ENCODE measurements around the gene UST. TPM values are rescaled to one million over a fixed set of nuclear protein-coding genes. Genes with fewer than 3 reads are reported as not detected.

The UST gene
- total RNA-seq, 1 experiment from 2014 or later = 32.1 TPM

GRCh38 chr6:149082320-149082719, 335.5 kb downstream of the UST start:
- CTCF ChIA-PET = interaction anchor here (0.5 to 1.9 kb wide), 14 partner anchors 9 to 504 kb away, joined by 3 to 35 read pairs (median 4); no protein-coding TSS in a partner anchor
- Mint-ChIP-seq H3K27ac (no peak overlapping the region), H3K36me3 (peaks cover 12% of the 10 kb centered on the region), H3K27me3 (ENCODE audit: low read depth) (no peaks in the 10 kb centered on the region), H3K4me3 (no peak overlapping the region), H3K4me1 (peaks cover 22% of the 10 kb centered on the region), H3K9me3 (no peaks in the 10 kb centered on the region)
- DNase-seq (ENCODE audit: low spot score) (peak; percentile 81), ATAC-seq (peak; percentile 91)
- POLR2A ChIA-PET = interaction anchor here (1.0 kb wide), 1 partner anchor 12 kb away, joined by 3 read pairs; no protein-coding TSS in a partner anchor
- TF ChIP-seq GABPB1 (CRISPR knock-in tag; IDR thresholded peaks at IDR 0.05) = 0 out of 2 replicates have a peak, but pooled peaks have one; percentile 25
- no peak for TF ChIP-seq USF1 (CRISPR knock-in tag; IDR thresholded peaks at IDR 0.05)
- peak; percentile 69 for TF ChIP-seq CTCF (IDR thresholded peaks at IDR 0.05)

DNA sequence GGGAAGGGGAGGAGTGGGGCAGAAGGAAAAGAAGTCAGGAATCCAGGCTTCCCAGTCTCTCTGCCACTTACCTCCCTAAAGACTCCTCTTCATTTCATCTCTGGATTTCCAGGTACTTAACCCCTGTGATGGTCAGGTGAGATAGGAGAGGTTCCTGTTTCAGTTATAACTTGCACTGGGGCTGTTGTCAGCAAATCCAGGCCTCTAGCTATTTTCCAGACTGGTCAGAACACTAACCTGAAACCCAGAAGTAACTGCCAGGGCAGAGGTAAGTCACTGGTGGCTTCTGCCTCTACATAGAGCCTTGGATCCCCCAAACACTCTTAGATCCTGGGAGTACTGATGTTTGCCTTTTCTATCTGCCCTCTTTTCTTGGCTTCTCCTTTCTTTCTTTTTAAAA, 337.2 kb downstream of the UST start:
- H3K4me1 Mint-ChIP-seq = peaks cover 22% of the 10 kb centered on the region
- no peaks in the 10 kb centered on the region for H3K9me3 Mint-ChIP-seq
- DNase-seq (ENCODE audit: low spot score) (no peak), ATAC-seq (no peak)
- POLR2A ChIA-PET = no interaction called here
- H3K27ac Mint-ChIP-seq = no peak overlapping the region
- CTCF ChIA-PET = interaction anchor here (2.7 kb wide), 1 partner anchor 348 kb away, joined by 8 read pairs; no protein-coding TSS in a partner anchor
- H3K4me3 Mint-ChIP-seq = no peak overlapping the region
- no peaks in the 10 kb centered on the region for H3K27me3 Mint-ChIP-seq (ENCODE audit: low read depth)
- no peaks in the 10 kb centered on the region for H3K36me3 Mint-ChIP-seq
- TF ChIP-seq NFYB (CRISPR knock-in tag; conservative IDR thresholded peaks at IDR 0.05; ENCODE audit: low read depth) (no peak), NFATC4 (CRISPR knock-in tag; IDR thresholded peaks at IDR 0.05) (no peak), IRF1 (CRISPR knock-in tag; IDR thresholded peaks at IDR 0.05) (no peak), ZNF263 (CRISPR knock-in tag; IDR thresholded peaks at IDR 0.05; ENCODE audit: low read depth) (no peak), ATF2 (CRISPR knock-in tag; IDR thresholded peaks at IDR 0.05; ENCODE audit: borderline replicate concordance, low read depth) (no peak), ZNF121 (CRISPR knock-in tag; IDR thresholded peaks at IDR 0.05) (no peak), NR3C1 (CRISPR knock-in tag; conservative IDR thresholded peaks at IDR 0.05; ENCODE audit: low read depth) (no peak), ATF3 (CRISPR knock-in tag; conservative IDR thresholded peaks at IDR 0.05) (no peak), ETV6 (CRISPR knock-in tag; IDR thresholded peaks at IDR 0.05) (no peak), ZNF232 (CRISPR knock-in tag; IDR thresholded peaks at IDR 0.05) (no peak), NFE2L1 (CRISPR knock-in tag; IDR thresholded peaks at IDR 0.05) (no peak), JAZF1 (CRISPR knock-in tag; IDR thresholded peaks at IDR 0.05) (no peak), ZMAT4 (CRISPR knock-in tag; IDR thresholded peaks at IDR 0.05) (no peak), CBFB (CRISPR knock-in tag; IDR thresholded peaks at IDR 0.05; ENCODE audit: low read depth) (no peak)
- TF ChIP-seq, protein P1, sequence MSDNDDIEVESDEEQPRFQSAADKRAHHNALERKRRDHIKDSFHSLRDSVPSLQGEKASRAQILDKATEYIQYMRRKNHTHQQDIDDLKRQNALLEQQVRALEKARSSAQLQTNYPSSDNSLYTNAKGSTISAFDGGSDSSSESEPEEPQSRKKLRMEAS (CRISPR knock-in tag; IDR thresholded peaks at IDR 0.05) = no peak
- TF ChIP-seq, protein P2, sequence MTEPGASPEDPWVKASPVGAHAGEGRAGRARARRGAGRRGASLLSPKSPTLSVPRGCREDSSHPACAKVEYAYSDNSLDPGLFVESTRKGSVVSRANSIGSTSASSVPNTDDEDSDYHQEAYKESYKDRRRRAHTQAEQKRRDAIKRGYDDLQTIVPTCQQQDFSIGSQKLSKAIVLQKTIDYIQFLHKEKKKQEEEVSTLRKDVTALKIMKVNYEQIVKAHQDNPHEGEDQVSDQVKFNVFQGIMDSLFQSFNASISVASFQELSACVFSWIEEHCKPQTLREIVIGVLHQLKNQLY (CRISPR knock-in tag; IDR thresholded peaks at IDR 0.05) = no peak
- TF ChIP-seq, protein P3, sequence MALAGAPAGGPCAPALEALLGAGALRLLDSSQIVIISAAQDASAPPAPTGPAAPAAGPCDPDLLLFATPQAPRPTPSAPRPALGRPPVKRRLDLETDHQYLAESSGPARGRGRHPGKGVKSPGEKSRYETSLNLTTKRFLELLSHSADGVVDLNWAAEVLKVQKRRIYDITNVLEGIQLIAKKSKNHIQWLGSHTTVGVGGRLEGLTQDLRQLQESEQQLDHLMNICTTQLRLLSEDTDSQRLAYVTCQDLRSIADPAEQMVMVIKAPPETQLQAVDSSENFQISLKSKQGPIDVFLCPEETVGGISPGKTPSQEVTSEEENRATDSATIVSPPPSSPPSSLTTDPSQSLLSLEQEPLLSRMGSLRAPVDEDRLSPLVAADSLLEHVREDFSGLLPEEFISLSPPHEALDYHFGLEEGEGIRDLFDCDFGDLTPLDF (CRISPR knock-in tag; IDR thresholded peaks at IDR 0.05) = no peak
- TF ChIP-seq, protein P4, sequence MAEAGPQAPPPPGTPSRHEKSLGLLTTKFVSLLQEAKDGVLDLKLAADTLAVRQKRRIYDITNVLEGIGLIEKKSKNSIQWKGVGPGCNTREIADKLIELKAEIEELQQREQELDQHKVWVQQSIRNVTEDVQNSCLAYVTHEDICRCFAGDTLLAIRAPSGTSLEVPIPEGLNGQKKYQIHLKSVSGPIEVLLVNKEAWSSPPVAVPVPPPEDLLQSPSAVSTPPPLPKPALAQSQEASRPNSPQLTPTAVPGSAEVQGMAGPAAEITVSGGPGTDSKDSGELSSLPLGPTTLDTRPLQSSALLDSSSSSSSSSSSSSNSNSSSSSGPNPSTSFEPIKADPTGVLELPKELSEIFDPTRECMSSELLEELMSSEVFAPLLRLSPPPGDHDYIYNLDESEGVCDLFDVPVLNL (CRISPR knock-in tag; IDR thresholded peaks at IDR 0.05; ENCODE audit: borderline replicate concordance, low read depth) = no peak

Measured in WTC11 (cell line).